A549 (cell line): ENCODE data around the gene MYH11.

Experiments
- CEBPB ChIP-seq, 2 experiments: fragments of >200 bp in 1 of 2; sonication (Bioruptor Twin) in 1 of 2; formaldehyde crosslinking in 1 of 2; IDR thresholded peaks; 2 replicates each; pipeline ENCODE4 v1.6.1; 2012 to 2016
- CTCF ChIP-seq: fragments of >200 bp; sonication (Bioruptor Twin); formaldehyde crosslinking; IDR thresholded peaks from 3 replicates; pipeline ENCODE4 v1.5.1; 2016
- E2F6 ChIP-seq: IDR thresholded peaks from 2 replicates; pipeline ENCODE4 v1.6.1; 2012; ENCODE audit warnings: low read depth, borderline replicate concordance
- HDAC2 ChIP-seq: fragments of 200-600 bp; sonication (generic); IDR thresholded peaks from 2 replicates; pipeline ENCODE4 v1.6.1; 2016
- MAX ChIP-seq: IDR thresholded peaks from 2 replicates; pipeline ENCODE4 v1.6.1; 2012
- NR3C1 ChIP-seq: fragments of >200 bp; sonication (Bioruptor Twin); formaldehyde crosslinking; IDR thresholded peaks from 3 replicates; pipeline ENCODE4 v1.6.1; 2017
- PBX3 ChIP-seq: IDR thresholded peaks from 2 replicates; pipeline ENCODE4 v1.6.1; 2012
- POLR2A ChIP-seq: IDR thresholded peaks from 2 replicates; pipeline ENCODE4 v1.6.1; 2012; ENCODE audit warnings: mild to moderate bottlenecking, low read length
- REST ChIP-seq: fragments of 200-600 bp; sonication (generic); IDR thresholded peaks from 2 replicates; pipeline ENCODE4 v1.6.1; 2016; ENCODE audit warnings: antibody characterized with exemption, mild to moderate bottlenecking, moderate library complexity
- ZFP36 ChIP-seq: fragments of 450-650 bp; IDR thresholded peaks from 2 replicates; pipeline ENCODE4 v1.6.1; 2014; ENCODE audit warnings: borderline replicate concordance; ENCODE audit not compliant: partially characterized antibody

GRCh38 chr16:15766918-15767317 is 89.9 kb downstream of the MYH11 start:
- TF ChIP-seq CEBPB (IDR thresholded peaks at IDR 0.05) (no peak), CTCF (no peak), HDAC2 (no peak), E2F6 (no peak), PBX3 (no peak), MAX (no peak), POLR2A (no peak), ZFP36 (no peak), NR3C1 (no peak), REST (no peak)
